Measurements from ENCODE around the gene KIF13A.
"Not testable (repeated sequence)": the region's sequence is repeated elsewhere in the genome, so short reads cannot be mapped to it uniquely, and the experiment has no call there.

The KIF13A gene

DNA sequence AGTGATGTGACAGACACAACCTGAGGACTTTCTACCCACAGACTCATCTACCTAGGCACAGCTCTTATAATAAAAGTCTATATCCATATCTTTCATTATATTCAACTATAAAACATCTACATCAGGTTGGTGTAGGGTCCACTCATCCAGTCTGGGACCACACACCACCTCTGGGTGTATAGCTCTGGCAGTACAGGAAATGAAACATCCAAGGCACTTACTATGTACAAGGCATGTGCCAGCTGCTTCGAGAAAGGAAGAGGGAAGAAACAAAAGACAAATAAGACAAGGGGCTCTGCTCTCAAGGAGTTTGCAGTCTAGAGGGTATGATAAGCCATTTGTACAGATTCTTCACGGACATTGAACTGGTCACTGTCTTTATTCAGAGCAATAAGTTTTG lies 18.6 kb downstream of the KIF13A start:
- DNase-seq (ENCODE audit: low read depth in 2 of 2), result no peak

DNA sequence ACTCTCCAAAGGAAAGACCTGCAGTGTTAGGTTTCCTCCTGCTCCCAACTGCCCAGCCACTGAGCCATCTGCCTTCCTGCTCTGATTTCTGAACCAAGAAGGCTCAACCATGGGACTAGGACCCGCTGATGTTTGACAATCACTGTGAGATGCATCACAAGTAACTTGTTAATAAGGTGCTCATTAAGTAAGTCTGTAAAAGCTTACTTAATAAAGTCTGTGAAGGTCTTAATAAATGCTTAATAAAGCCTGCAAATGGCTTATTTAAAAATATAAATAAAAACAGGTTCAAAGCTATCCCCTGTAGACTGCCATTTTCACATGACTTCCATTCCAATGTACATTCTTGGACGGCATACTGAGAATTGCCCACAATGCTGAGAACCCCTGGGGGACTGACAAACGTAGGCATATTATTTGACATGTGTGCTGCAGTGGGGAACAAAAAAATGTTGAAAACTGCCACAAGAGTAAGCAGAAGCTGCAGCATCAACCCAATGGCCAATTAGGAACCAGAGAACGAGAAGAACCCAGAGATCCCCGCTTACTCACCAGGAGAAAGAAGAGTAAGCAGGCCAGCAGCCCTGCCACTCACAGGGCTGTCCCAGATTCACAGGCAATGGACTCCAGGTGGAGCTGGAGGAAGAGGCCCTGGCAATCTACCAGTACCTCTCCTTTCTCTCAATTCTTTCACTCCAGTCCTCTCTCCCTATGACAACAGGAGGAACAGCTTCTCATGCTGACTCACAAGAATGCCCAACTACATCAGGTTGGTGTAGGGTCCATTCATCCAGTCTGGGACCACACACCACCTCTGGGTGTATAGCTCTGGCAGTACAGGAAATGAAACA lies 19.5 kb downstream of the KIF13A start:
- no peak for DNase-seq (ENCODE audit: low read depth in 2 of 2)

DNA sequence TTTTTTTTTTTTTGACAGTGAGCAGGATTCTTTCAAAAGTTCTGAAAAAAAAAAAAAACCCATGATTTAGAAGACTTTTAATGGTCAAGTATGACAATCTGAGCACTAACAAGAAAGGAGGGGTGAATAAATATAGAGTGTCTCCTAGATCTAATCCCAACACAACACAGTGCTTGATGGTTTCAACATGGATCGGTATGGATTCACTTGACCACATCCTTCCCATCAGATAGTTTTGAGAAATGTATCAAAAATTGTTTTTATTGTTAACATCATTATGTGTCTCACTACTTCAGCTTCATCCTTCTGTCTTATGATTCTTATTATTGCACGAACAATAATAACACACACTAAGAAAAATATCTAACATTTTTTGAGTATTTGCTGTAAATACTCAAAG lies 21.0 kb downstream of the KIF13A start:
- DNase-seq (ENCODE audit: low read depth in 2 of 2), result no peak

DNA sequence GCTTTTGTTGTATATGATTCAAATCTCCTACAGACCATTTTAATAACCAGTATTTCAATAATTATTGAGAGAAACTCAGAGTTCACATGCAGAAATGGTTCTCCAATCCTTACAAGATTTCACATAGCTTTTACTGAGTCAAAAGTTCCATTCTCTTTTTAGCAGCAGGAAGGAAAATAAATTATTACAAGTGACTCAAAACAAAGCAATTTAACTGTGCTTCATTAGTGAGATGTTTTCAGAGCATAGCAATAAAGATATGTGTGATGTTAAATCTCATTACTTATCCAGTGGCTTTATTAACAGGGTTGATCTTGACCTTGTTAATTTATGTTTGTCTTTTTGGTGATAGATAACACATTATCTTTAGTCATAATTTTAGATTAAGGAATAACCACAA lies 22.0 kb downstream of the KIF13A start:
- DNase-seq (ENCODE audit: low read depth in 2 of 2), result no peak

DNA sequence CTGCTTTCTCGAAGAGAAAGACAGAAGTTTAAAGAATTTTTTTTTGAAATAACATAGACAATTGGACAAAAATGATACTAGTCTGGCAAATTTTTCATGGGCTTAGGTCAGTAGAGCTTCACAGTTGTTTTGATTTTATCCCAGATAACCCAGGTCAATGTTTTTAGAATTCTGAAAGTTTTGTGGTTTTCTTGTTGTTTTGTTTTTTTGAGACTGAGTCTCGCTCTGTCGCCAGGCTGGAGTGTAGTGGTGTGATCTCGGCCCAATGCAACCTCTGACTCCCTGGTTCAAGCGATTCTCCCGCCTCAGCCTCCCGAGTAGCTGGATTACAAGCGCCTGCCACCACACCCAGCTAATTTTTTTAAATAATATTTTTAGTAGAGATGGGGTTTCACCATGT lies 22.8 kb downstream of the KIF13A start:
- no peak for DNase-seq (ENCODE audit: low read depth in 2 of 2)

DNA sequence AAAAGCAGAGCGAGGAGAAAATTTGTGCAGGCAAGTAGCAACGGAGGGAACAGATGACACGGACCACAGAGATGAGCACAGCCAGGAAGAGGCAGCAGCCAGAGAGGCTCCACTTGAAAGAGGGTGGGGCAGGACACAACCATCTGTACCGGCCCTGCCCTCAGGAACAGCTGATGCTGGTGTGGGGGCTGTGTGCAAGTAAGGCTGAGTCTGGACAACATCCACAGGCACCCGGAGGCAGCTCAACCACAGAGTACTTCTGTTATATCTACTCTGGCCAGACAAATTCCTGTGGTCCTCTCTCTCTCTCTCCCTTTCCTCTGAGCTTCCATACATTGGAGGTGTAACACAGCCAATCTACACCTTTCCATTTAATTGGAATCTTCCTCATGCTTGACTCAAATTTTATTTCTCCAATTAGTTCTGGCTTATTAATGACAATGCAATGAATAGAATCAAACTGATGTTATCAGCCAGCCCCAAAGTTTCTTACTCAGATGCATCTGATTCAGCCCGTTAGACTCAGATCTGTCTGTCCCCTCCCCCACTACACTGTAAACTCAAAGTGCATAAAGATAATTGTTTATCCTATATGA lies 24.9 kb downstream of the KIF13A start:
- no peak for DNase-seq (ENCODE audit: low read depth in 2 of 2)

DNA sequence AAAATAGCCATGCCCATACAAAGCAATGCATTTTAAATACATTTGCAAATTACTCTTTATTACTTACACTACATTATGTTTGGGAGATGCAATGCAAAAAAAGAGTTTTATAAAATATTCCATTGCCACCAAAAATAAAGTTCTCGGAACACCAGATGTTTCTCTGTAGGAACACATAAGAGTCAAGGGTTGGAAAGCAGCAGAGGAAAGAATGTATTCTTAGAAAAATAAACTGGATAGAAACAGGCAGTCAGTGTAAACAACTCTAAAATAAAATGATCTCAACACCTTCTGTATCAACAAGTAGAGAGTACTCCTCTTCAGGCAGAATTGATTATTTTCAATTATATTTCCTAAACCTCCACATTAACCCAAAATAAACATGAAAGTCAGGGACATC lies 28.1 kb downstream of the KIF13A start:
- no peak for DNase-seq (ENCODE audit: low read depth in 2 of 2)

DNA sequence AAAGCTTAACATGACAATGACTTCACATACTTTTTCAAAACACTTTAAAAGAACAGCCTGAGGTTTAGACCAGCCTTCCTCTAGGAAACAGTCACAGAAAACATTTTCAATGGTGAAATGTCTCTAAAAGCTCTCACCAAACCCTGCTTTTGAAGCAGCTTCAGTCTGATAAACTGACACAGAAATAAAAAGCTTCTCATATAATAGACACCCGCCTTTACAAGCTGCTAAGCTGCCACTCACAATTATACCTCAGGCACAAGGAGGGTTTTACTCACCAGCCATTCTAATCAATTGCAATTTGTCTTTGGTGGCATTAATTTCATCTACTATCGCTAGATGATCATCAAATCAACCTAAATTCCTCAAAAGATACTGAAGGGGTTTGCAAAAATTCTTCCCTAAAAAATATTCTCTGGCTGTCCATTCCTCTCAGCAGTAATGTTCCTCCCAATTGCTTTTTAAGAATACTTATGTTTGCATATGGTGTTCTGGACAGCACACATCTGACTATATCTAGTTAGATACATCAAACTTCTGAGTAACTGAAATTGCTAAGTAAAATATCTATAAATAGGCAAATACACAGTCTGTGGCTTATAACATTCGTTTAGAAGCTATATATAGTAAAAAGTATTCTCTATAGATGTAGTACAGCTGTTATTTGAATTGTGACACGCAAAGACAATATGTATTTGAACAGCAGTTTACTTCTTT lies 29.4 kb downstream of the KIF13A start:
- no peak for DNase-seq (ENCODE audit: low read depth in 2 of 2)

DNA sequence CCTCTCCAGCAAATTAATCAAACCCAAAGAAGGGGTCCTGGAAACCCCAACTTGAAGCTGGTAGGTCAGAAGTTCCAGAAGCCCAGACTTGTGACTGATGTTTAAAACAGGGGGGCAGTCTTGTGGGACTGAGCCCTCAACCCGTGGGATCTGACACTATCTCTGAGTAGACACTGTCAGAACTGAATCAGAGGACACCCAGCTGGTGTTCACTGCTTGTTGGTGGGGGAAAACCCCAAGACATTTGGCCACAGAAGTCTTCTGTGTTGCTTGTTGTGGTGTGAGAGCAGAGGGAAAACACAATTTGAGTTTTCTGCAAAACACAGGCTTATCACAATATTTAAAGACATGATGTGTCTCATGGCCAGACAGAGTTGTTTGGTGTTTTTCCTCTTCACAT lies 29.9 kb downstream of the KIF13A start:
- DNase-seq (ENCODE audit: low read depth in 2 of 2), result no peak

DNA sequence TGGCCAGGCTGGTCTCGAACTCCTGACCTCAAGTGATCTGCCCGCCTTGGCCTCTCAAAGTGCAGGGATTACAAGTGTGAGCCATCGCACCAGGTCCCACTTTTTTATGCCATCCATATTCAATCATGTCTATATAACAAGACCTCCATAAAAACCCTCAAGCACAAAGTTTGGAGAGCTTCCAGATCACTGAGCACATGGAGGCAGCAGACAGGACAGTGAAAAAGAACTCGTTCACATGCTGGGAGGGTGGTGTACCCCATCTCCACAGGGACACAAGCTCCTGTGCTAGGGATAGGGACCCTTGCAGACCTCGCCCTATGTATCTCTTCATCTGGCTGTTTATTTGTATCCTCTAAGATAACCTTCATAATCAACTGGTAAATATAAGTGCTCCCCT lies 30.3 kb downstream of the KIF13A start:
- DNase-seq (ENCODE audit: low read depth in 2 of 2), result no peak

DNA sequence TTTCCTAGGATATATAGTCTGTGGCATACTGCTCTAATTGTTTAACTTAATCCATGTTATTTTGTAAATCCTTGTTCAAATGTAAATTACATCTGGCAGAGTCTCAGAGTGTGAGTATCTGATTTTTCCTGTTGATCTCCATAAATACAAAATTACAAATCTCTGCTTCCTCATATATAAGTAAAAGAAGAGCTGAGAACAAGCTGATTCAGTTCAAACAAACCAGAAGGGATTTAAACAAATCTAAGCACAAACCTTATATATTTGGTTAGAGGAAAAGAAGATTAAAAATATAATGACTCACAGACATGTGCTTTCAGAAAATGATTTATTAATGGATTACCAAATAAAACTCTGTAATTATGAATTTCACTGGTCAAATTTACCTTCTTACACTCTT lies 37.3 kb downstream of the KIF13A start:
- no peak for DNase-seq (ENCODE audit: low read depth in 2 of 2)

DNA sequence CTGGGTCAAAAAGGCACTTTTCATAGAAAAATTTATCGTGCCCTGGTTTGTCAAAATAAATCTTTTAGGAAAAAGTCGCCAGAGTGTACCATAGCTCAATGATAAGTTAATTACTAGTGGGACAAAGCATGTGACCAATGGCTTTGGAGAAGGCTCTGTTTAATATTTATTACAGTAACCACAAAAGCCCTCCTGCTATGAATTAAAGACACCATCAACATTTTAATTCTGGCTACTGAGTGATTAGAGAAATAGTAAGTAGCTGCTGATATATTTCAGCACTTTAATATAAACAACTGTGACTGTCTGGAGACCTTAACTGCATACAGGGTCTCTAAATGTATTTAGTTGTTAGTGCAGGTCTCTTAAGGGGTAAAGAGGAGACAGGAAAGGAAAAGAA lies 38.3 kb downstream of the KIF13A start:
- no peak for DNase-seq (ENCODE audit: low read depth in 2 of 2)

DNA sequence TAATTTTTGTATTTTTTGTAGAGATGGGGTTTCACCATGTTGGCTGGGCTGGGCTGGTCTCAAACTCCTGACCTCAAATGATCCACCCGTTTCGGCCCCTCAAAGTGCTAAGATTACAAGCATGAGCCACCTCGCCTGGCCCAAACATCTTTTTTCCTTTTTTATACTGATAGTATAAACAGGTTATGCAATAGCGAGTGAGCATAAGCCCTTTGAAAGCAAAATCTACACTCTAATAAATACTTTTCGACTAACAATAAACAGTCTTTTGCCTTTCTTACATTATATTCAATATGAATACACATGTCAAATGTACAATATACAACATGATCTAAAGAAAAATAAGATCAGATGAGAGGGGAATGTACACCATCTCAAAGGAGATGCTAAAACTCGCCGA lies 38.7 kb downstream of the KIF13A start:
- DNase-seq (ENCODE audit: low read depth in 2 of 2), result no peak

DNA sequence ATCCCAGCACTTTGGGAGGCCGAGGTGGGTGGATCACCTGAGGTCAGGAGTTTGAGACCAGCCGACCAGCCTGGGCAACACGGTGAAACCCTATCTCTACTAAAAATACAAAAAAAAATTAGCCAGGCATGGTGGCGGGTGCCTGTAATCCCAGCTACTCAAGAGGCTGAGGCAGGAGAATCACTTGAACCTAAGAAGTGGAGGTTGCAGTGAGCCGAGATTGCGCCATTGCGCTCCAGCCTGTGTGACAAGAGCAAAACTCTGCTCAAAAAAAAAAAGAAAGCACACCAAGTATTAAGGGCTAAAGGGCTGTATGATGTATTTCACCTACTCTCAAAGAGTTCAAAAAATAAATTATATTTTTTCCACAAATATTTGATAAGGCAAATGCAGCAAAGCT lies 39.9 kb downstream of the KIF13A start:
- not testable (repeated sequence) for DNase-seq (ENCODE audit: low read depth in 2 of 2)

DNA sequence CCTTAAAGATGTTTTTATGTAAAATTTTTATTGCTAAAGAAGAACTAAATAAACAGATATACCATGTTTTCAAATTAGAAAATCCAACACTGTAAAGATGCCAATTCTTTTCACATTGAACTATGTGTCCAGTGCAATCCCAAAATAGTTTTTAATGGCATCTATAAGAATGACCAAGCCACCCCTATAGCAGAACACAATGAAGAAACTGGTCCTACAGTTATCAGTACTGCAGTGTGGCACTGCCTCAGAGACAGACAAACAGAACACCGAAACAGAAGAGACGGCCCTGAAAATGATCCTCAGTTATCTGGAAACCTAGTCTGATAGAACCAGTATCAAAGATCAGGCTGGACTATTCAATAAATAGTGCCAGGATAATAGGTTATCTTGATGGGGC lies 41.9 kb downstream of the KIF13A start:
- no peak for DNase-seq (ENCODE audit: low read depth in 2 of 2)

DNA sequence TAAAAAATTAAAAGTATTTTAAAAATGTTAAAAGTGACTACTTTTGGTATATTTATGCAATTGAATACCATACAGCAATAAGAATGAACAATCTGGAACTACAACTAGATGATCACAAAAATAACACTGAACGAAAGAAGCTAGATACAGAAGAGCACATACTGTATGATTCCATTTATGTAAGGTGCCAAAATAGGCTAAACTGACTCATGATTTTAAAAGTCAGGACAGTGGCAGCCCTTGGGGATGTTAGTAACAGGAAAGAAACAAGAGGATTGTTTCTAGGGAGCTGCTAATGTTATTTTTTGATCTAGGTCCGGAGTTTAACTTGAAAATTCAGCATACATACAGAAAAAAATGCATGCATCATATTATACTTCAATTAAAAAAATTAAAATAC lies 42.3 kb downstream of the KIF13A start:
- DNase-seq (ENCODE audit: low read depth in 2 of 2), result no peak

DNA sequence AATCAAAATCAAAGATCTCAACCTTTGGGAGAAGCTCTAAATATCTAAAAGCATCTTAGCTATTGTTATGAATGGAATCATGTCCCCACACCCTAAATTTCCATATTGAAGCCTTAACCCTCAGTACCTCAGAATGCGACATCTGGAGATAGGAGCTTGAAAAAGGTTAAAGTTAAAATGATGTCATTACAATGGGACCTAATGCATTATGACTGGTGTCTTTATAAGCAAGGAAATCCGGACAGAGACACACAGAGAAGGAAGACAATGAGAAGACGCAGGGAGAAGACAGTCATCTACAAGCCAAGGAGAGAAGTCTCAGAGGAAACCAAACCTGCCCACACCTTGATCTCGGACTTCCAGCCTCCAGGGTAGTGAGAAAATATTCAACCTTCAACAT lies 46.1 kb downstream of the KIF13A start:
- no peak for DNase-seq (ENCODE audit: low read depth in 2 of 2)

DNA sequence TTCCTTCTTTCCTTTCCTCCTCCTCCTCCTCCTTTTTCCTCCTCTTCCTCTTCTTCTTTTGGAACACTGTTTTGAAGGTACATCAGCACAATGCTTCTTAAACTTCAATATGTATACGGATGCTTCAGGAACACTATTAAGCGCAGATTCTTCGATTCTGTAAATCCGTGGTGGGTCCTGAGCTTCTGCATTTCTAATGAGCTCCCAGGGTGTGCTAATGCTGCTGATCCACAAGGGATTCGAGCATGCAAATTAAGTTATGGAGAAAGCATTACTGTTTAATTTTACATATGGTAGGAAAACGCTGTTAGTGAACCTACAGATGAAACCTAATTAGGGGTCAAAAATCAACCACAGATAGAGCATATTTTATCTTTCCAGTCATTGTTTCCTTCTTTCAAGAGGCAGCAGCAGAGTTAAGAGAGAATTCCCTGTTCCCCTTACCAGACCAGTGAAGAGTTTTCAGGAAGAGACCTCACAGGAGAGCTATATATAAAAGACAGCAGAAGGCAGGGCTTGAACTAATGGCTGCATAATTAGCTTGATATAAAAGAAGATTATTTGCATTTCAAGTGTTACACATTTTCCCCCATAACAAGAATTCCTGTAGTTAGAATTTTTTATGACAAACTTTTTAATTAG lies 47.2 kb downstream of the KIF13A start:
- no peak for DNase-seq (ENCODE audit: low read depth in 2 of 2)

DNA sequence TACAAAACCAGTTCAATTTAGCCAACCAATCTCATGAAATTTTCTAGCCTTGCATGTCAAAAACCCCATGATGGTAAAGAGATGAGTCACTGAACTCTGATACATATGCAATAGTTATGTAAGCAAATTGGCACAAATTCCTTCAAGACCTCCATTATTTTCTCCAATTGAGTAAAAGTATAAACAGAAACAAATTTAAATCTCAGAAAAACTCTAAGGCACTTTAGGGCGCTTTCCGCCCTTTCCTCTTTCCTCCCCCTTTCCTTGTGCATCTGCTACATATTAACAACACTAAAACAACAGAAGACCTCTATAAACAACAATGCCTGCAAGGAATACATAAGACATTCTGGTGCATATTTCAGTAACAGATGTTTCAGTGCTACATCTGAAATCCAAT lies 48.5 kb downstream of the KIF13A start:
- DNase-seq (ENCODE audit: low read depth in 2 of 2), result no peak

DNA sequence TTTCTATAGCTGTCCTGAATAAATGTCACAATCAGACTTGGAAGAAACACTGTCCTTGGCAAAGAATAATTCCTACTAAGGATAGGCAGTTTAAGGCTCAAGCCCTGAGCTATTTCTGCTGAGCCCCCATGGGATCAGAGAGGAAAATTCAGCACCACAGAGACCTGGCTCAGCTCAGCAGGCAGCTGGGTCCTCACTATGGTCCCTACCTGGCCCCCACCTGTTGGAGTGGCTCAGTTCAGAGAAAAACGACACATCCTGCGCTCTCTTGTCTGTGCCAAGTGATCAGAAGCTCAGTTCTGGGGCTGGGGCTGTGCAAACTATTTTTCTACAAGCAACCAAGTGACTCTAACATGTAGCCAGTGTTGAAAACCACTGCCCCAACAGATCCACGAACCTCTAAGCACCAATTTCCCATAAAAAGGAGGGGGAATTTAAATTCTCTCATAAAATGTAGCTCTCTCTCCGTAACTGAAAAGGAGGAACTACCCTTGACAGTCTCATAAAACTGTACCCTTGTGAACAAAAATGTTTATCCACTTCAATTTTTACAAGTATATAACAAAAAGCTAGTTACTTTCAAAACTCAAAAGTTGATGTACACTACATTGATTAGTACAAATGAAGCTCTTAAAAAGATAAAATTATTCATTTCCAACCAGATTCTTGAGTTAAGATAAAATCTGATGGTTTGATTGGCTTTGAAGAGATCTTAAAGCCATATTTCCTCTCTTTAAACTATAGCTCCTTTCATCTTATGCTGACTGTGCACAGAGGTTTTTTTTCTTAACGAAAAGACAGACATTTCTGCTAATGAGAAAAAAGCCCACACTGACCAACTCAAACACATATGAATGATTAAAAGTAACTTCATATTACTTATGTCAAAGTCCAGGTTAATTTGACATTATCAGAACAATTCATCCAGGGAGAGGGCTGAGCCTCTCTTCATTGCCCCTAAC lies 52.0 kb downstream of the KIF13A start:
- no peak for DNase-seq (ENCODE audit: low read depth in 2 of 2)

DNA sequence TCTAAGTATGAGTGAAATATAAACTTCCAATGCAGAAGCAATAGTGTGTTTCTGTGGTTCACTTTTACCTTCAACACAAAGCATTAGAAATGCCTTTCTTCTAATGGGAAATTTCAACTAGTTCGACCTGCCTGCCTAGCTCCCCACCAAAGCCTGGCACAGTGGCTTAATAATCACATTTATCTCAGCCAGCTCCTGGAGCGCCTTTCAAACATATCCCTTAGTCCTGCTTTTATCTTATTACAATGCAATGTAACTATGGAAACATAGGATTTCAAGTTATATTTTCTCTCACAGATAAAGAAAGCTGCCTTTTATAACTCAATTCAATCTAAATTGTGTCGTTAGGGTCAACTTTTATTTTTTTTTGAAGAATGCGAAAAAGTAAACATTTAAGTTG lies 53.7 kb downstream of the KIF13A start:
- no peak for DNase-seq (ENCODE audit: low read depth in 2 of 2)
